Measurements from ENCODE around the gene ATF7IP.

The ATF7IP gene

GRCh38 chr12:14364583-14365271 is 755 bp upstream of the ATF7IP start:
- ATAC-seq: no peak
- TF ChIP-seq ZNF565 (CRISPR knock-in tag; conservative IDR thresholded peaks at IDR 0.05; ENCODE audit: low read depth) (no peak), ESRRG (CRISPR knock-in tag; IDR thresholded peaks at IDR 0.05) (no peak), ZC3H10 (CRISPR knock-in tag; IDR thresholded peaks at IDR 0.05) (no peak), TCF4 (CRISPR knock-in tag; IDR thresholded peaks at IDR 0.05; ENCODE audit: borderline replicate concordance) (no peak), CREB5 (CRISPR knock-in tag; IDR thresholded peaks at IDR 0.05; ENCODE audit: low read depth) (no peak), CSRNP3 (CRISPR knock-in tag; IDR thresholded peaks at IDR 0.05) (no peak), BACH2 (CRISPR knock-in tag; IDR thresholded peaks at IDR 0.05; ENCODE audit: borderline replicate concordance) (no peak), ZFP30 (CRISPR knock-in tag; IDR thresholded peaks at IDR 0.05) (no peak), TSHZ2 (CRISPR knock-in tag; IDR thresholded peaks at IDR 0.05) (no peak), CSDC2 (CRISPR knock-in tag; IDR thresholded peaks at IDR 0.05) (no peak), RARB (CRISPR knock-in tag; IDR thresholded peaks at IDR 0.05) (no peak), GLIS3 (CRISPR knock-in tag; IDR thresholded peaks at IDR 0.05) (no peak), OSR1 (CRISPR knock-in tag; IDR thresholded peaks at IDR 0.05) (no peak), ZNF70 (CRISPR knock-in tag; IDR thresholded peaks at IDR 0.05) (no peak), ARNTL (CRISPR knock-in tag; IDR thresholded peaks at IDR 0.05; ENCODE audit: borderline replicate concordance, low read depth) (no peak)

GRCh38 chr12:14366209-14367039 is 942 bp downstream of the ATF7IP start:
- TF ChIP-seq POU6F1 (CRISPR knock-in tag; IDR thresholded peaks at IDR 0.05; ENCODE audit: borderline replicate concordance, low read depth) (no peak), ZNF70 (CRISPR knock-in tag; IDR thresholded peaks at IDR 0.05) (no peak), OSR1 (CRISPR knock-in tag; IDR thresholded peaks at IDR 0.05) (no peak), CSRNP3 (CRISPR knock-in tag; IDR thresholded peaks at IDR 0.05) (no peak), PATZ1 (CRISPR knock-in tag; IDR thresholded peaks at IDR 0.05; ENCODE audit: borderline replicate concordance) (no peak), ZNF8 (CRISPR knock-in tag; IDR thresholded peaks at IDR 0.05) (no peak), ZFP3 (CRISPR knock-in tag; IDR thresholded peaks at IDR 0.05) (no peak), ESRRG (CRISPR knock-in tag; IDR thresholded peaks at IDR 0.05) (no peak), TSHZ2 (CRISPR knock-in tag; IDR thresholded peaks at IDR 0.05) (no peak)
- ATAC-seq: no peak

Data from SK-N-SH treated with all-trans-retinoic acid at 6 μM for 48 hours (cell line).